ENCODE results near the gene KBTBD12.
A peak's percentile ranks its signal among the peaks of the same experiment; 100 is the strongest.

KBTBD12 gene

DNA sequence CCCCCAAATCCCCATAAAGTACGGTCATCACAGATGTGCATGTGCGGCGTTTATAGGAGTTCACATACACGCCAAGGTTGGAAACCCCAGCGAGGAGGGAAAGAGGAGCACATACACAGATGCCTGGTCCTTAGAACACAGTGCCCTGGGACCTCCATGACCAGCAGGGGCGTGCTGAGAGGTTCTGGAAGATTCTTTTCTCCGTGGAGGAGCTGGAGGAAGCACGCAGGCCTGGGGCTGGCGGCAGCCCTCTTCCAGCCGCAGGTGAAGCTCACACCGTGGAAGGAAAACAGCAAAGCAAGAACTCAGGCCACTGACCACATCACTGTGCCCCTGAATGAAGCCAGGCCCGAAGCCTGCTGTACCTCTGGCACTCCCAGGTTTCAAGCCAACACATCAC lies 76.2 kb downstream of the KBTBD12 start:
- Histone ChIP-seq H3K9ac (ENCODE audit: low read depth, low read length) (no peak overlapping the region), H3K4me1 (ENCODE audit: insufficient read depth, low read length) (no peaks in the 10 kb centered on the region), H3K9me3 (ENCODE audit: control insufficient read depth, insufficient read depth, low read length) (no peaks in the 10 kb centered on the region), H3K36me3 (ENCODE audit: insufficient read depth, low read length) (no peaks in the 10 kb centered on the region)

DNA sequence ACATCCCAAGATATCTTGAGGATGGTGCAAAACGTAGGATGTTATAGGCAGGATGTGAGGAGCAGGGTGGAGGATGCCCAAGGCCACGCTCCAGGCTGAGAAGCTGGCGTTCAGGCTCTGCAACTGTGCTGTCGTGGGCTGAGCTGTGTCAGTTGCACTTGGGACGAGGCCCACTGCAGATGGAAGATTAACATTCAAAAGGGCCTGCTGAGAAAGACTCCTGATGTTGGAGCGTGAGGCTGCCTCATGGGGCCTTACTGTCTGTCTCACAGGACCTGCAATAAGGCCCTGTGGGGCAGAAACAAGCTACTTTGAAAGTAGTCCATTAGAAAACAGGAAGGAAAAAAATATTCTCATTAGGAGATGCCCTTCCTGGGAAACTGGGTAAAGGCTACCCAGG lies 76.6 kb downstream of the KBTBD12 start:
- Histone ChIP-seq H3K36me3 (ENCODE audit: insufficient read depth, low read length) (no peaks in the 10 kb centered on the region), H3K9ac (ENCODE audit: low read depth, low read length) (no peak overlapping the region), H3K9me3 (ENCODE audit: control insufficient read depth, insufficient read depth, low read length) (no peaks in the 10 kb centered on the region), H3K4me1 (ENCODE audit: insufficient read depth, low read length) (no peaks in the 10 kb centered on the region)

DNA sequence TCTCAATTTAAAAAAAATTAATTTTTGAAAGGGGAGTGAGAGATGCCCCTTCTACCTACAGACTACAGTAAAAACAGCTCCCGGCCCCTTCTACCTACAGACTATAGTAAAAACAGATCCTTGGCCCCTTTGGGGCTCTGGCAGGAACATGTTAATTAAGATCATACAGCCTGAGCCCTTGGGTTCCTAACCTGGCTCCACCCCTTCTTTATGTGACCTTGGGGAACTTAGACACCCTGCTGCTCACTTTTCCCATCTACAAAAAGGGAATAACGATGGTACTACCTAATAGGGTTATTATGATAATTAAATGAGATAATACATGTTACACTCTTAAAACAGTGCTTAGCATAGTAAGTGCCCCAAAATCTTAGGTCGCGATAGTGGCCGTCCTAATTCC lies 77.1 kb downstream of the KBTBD12 start:
- H3K9ac ChIP-seq (ENCODE audit: low read depth, low read length): no peak overlapping the region
- no peaks in the 10 kb centered on the region for H3K36me3 ChIP-seq (ENCODE audit: insufficient read depth, low read length)
- H3K9me3 ChIP-seq (ENCODE audit: control insufficient read depth, insufficient read depth, low read length): no peaks in the 10 kb centered on the region
- H3K4me1 ChIP-seq (ENCODE audit: insufficient read depth, low read length): no peaks in the 10 kb centered on the region

DNA sequence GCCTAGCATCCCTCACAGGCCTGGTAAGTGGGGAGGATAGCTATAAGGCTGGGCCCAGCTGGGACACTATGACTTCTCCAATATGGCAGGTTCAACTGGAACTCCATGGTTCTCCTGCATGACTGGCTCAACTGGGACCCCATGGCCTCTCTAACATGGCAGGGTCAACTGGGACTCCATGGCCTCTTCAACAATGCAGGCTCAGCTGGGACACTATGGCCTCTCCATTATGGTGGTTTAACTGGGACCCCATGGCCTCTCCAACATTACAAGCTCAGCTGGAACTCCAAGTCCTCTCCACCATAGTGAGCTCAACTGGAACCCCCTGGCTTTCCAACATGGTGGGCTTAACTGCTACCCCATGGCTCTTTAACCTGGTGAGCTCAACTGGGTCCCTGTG lies 79.0 kb downstream of the KBTBD12 start:
- Histone ChIP-seq H3K9ac (ENCODE audit: low read depth, low read length) (no peak overlapping the region), H3K36me3 (ENCODE audit: insufficient read depth, low read length) (no peaks in the 10 kb centered on the region), H3K9me3 (ENCODE audit: control insufficient read depth, insufficient read depth, low read length) (no peaks in the 10 kb centered on the region), H3K4me1 (ENCODE audit: insufficient read depth, low read length) (no peaks in the 10 kb centered on the region)

DNA sequence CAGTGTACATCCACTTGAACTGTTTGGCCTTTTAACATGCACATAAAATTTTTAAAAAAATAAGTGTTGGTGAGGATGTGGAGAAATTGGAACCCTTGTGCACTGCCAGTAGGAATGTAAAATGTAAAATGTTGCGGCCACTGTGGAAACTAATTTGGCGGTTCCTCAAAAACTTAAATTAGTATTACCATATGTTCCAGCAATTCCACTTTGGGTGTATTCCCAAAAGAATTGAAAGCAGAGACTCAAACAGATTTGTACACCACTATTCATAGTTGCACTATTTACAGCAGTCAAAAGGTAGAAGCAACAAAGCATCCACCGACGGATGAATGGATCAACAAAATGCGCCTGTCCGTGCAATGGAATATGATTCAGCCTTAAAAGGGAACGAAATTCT lies 82.0 kb downstream of the KBTBD12 start:
- no peaks in the 10 kb centered on the region for H3K9me3 ChIP-seq (ENCODE audit: control insufficient read depth, insufficient read depth, low read length)
- H3K9ac ChIP-seq (ENCODE audit: low read depth, low read length): no peak overlapping the region
- H3K4me1 ChIP-seq (ENCODE audit: insufficient read depth, low read length): no peaks in the 10 kb centered on the region
- no peaks in the 10 kb centered on the region for H3K36me3 ChIP-seq (ENCODE audit: insufficient read depth, low read length)

DNA sequence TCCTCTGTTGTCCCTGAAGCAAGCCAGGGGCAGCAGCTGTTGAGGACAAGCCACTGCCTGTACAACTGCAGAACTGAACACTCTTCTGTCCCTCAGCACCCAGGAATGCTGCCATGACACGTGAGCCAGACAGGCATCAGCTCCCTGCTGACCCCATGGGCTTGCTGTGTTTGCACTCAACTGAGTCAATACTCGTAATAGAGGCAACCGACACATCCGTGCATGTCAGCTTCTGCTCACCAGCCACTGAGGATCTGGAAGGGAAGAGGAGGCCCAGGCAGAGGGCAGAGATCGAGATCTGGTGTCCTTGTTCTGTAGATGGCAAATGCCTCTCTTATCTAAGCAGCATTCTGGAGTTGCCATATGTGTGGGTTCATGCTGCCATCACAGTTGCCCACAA lies 82.9 kb downstream of the KBTBD12 start:
- Histone ChIP-seq H3K9me3 (ENCODE audit: control insufficient read depth, insufficient read depth, low read length) (no peaks in the 10 kb centered on the region), H3K4me1 (ENCODE audit: insufficient read depth, low read length) (no peaks in the 10 kb centered on the region), H3K36me3 (ENCODE audit: insufficient read depth, low read length) (no peaks in the 10 kb centered on the region), H3K9ac (ENCODE audit: low read depth, low read length) (no peak overlapping the region)

DNA sequence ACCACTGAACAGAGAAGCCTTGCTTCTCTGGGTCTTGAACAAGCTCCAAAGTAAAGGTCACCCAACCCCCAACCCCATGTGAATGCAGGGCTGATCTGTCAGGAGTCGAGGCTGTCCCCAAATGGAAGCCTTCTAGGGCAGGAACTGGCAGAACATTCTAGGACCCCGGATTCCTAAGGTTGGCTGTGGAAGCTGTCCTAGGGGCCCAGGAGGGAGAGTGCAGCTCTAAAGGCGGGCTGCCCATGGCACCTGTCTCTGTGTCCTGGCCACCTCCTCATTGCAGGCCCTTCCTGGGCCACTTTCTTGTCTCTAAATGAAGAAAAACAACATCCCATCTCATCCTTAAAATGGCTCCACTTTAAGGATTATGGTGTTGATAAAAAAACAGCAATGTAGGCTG lies 83.6 kb downstream of the KBTBD12 start:
- Histone ChIP-seq H3K9ac (ENCODE audit: low read depth, low read length) (no peak overlapping the region), H3K36me3 (ENCODE audit: insufficient read depth, low read length) (no peaks in the 10 kb centered on the region), H3K4me1 (ENCODE audit: insufficient read depth, low read length) (no peaks in the 10 kb centered on the region), H3K9me3 (ENCODE audit: control insufficient read depth, insufficient read depth, low read length) (no peaks in the 10 kb centered on the region)

DNA sequence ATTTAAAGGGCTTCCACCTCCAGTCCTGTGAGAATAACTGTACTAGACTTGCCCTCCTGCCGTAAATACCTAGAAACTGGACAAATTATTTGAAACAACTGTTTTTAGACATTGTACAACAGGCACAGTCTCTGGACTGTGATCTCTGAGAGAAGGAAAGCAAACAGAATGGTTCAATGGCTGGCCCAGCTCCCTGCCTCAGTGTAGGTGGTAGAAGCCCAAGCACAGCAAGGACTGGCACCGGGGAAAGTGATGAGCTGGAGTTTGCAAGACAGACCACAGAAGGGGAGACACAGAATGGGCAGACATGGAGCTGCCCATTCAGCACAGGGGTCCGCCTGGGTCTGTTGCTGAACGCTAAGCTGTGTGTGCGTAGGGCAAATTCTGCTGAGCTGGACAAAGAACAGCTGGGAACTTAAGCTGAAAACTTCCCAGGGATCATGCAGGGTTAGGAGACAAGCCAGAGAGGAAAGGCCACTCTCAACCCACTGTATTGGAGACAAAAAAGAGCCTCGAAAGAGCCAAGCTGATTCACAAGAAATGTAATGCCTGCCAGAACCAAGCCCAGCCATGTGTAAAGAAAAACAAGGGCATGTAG lies 84.6 kb downstream of the KBTBD12 start:
- H3K9ac ChIP-seq (ENCODE audit: low read depth, low read length): no peak overlapping the region
- H3K36me3 ChIP-seq (ENCODE audit: insufficient read depth, low read length): no peaks in the 10 kb centered on the region
- no peaks in the 10 kb centered on the region for H3K9me3 ChIP-seq (ENCODE audit: control insufficient read depth, insufficient read depth, low read length)
- no peaks in the 10 kb centered on the region for H3K4me1 ChIP-seq (ENCODE audit: insufficient read depth, low read length)

DNA sequence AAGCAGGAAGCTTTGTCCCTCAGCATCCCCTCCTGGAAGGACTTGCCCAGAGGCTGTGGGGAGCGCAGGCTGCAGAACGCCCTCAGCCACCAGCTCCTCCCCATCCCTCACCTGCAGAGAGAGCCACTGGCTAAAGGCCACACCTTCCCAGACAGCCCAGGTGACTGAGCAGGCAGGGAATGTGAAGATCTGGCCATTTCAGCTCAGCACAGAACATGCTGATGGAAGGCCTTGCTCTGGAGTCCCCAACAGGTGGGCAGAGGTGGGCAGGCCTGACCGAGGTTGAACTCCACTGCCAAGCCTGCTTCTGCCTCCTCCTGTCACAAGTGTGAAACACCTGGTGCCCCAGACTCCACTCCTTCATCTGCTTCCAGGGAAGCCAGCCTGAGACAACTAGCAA lies 86.5 kb downstream of the KBTBD12 start:
- no peak overlapping the region for H3K9ac ChIP-seq (ENCODE audit: low read depth, low read length)
- H3K36me3 ChIP-seq (ENCODE audit: insufficient read depth, low read length): no peaks in the 10 kb centered on the region
- no peaks in the 10 kb centered on the region for H3K9me3 ChIP-seq (ENCODE audit: control insufficient read depth, insufficient read depth, low read length)
- H3K4me1 ChIP-seq (ENCODE audit: insufficient read depth, low read length): no peaks in the 10 kb centered on the region

DNA sequence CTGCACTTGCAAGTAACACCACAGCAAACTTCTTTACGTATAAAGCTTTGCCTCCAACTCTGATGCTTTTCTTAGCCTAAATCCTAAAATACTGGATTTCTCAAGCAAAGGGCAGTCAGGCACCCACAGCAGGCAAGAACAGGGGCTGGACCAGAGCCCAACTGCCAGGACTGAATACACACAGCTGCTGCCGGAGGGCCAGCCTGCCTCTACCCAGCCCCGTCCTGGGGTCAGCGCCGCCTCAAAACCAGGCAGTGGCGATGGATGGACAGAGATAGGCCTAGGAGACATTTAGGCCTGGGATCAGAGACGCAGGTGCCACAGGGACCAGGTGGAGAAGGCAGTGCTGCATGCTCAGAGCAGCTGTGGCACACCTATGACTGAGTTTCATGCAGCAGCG lies 89.6 kb downstream of the KBTBD12 start:
- Histone ChIP-seq H3K9me3 (ENCODE audit: control insufficient read depth, insufficient read depth, low read length) (no peaks in the 10 kb centered on the region), H3K36me3 (ENCODE audit: insufficient read depth, low read length) (no peaks in the 10 kb centered on the region), H3K4me1 (ENCODE audit: insufficient read depth, low read length) (0 out of 2 replicates have a peak, but pooled peaks cover 3% of the 10 kb centered on the region), H3K9ac (ENCODE audit: low read depth, low read length) (no peak overlapping the region)

DNA sequence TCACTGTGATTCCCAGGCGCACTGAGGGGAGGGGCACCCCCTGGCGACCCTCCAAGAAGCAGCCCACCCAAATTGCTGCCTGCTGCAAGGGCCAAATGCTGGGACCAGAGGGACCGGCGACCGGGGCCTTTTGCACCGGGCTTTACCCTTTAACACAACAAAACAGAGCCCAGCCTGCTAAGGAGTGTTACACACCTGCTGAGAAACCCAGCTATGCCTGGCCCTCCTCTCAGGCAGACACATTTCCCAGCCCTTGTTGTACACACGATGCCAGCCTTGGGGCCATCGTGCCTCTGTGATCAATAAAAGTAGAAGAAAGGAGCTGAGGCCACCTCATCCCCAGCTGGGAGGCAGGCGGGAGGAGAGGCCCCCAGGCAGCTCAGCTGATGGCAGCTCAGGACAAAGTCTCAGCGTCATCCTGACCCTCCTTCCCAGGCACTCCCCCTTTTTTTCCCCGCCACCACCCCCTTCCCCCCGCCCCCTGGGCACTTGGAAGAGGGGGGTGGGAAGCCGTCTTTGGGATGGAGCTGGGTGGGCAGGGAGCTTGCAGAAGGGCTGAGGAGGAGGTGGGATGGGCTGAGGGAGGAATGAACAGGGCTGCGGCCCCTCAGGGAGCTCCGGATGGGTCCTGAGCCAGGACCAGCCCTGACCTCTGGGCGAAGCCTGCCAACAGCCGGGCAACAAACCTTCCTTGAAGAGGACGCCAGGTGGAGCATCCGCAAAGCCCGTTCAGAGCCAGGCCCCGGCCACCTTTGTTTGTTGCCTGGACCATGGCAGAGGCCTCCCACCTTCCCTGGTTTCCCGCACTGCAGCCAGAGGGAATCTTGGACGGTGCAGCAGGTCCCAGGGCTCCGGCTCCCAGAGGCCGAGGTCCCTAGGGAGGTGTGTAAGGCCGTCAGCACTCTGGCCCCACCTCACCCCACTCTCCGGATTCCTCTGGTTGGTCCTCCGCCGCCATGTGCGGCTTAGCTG lies 91.3 kb downstream of the KBTBD12 start:
- no peaks in the 10 kb centered on the region for H3K36me3 ChIP-seq (ENCODE audit: insufficient read depth, low read length)
- H3K9ac ChIP-seq (ENCODE audit: low read depth, low read length): peak overlapping the region; percentile 37; the same call in 1 of the 2 replicates
- H3K4me1 ChIP-seq (ENCODE audit: insufficient read depth, low read length): peaks cover 4% of the 10 kb centered on the region; the same call in 1 of the 2 replicates
- no peaks in the 10 kb centered on the region for H3K9me3 ChIP-seq (ENCODE audit: control insufficient read depth, insufficient read depth, low read length)

DNA sequence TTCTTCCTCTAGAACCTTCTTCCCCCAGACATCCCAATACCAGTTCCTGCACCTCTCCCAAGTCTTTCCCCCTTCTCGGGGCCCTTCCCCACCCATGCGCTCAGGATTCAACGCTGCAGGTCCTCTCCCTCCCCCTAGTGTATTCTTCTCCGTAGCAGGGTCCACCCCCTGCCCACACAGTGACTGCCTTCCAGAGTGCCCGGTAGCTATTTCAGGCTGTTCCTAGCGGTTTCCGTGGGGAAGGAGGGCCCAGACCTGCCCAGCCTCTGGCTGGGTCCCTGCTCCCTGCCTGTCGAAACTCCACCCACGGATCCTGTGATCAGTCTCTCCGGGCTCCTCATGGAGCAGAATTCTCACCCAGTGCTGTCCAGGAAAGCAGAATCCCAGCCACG lies 92.0 kb downstream of the KBTBD12 start:
- H3K36me3 ChIP-seq (ENCODE audit: insufficient read depth, low read length): no peaks in the 10 kb centered on the region
- H3K9ac ChIP-seq (ENCODE audit: low read depth, low read length): peak overlapping the region; percentile 37; the same call in 1 of the 2 replicates
- no peaks in the 10 kb centered on the region for H3K9me3 ChIP-seq (ENCODE audit: control insufficient read depth, insufficient read depth, low read length)
- peaks cover 6% of the 10 kb centered on the region; the same call in 1 of the 2 replicates for H3K4me1 ChIP-seq (ENCODE audit: insufficient read depth, low read length)

DNA sequence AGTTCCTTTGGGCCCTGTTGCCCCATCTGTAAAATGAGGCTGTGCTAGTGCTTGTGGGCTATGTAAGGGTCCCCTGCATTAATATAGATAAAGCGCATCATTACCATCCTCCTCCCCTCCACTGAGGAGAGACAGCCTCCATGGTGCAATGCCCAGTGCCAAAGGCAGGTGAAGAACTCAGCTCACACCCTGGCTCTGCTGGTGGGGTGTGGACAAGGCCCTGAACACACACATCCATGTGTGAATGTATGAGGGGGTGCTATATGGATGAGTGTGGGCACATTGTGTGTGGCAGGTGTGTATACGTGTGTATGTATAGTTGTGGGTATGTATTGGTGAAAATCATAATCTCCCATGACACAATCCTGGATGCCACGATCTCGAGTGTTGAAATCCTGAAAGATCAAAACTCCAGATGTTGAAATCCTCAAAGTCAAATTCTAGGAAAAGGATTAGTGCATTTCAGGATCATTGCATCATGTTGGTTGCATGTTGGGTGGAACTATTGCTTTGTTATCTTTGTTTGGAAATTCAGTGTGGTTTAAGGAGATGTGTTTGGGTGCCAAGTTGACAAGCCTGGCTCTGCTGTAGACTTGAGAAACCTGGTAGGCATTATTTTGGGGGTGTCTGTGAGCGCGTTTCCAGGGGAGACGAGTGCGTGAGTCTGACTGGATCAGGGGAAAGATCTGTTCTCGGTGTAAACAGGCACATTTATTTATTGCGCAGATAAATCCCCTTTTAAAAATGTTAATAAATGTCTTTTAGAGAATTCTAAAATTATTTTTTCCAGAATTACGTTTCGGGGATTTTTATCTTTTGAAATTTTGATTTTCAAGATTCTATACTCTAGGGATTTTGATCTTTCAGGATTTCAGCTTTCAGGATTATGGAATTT lies 95.2 kb downstream of the KBTBD12 start:
- H3K9ac ChIP-seq (ENCODE audit: low read depth, low read length): no peak overlapping the region
- no peaks in the 10 kb centered on the region for H3K9me3 ChIP-seq (ENCODE audit: control insufficient read depth, insufficient read depth, low read length)
- no peaks in the 10 kb centered on the region for H3K36me3 ChIP-seq (ENCODE audit: insufficient read depth, low read length)
- peaks cover 6% of the 10 kb centered on the region; the same call in 1 of the 2 replicates for H3K4me1 ChIP-seq (ENCODE audit: insufficient read depth, low read length)

DNA sequence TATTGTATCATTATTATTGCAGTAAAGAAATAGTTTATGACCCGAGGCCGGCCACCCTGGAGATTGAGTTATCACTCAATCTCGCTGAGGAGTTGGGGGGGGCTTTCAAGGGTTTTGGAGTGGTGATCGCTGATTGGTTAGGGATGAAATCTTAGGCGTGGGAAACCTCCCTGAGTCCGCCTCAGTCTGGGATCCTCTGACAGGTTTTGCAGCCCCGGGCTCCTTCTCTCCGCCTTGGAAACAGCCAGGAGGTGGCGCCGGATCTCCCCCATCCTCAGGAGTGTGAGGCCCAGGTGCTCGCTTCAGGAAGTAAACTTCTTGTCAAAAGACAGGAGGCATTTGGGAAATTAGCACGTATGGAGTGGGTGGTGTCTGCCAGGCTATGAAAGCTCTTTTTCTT lies 96.1 kb downstream of the KBTBD12 start:
- Histone ChIP-seq H3K4me1 (ENCODE audit: insufficient read depth, low read length) (peaks cover 6% of the 10 kb centered on the region; the same call in 1 of the 2 replicates), H3K9me3 (ENCODE audit: control insufficient read depth, insufficient read depth, low read length) (no peaks in the 10 kb centered on the region; the same call in 1 of the 2 replicates), H3K36me3 (ENCODE audit: insufficient read depth, low read length) (no peaks in the 10 kb centered on the region), H3K9ac (ENCODE audit: low read depth, low read length) (no peak overlapping the region)
